NT2/D1 (cell line): ENCODE measurements around the gene SIK3.

ENCODE experiments used
- YY1 ChIP-seq: IDR thresholded peaks from 2 replicates; pipeline ENCODE4 v1.6.1; 2011; ENCODE audit not compliant: insufficient read length, insufficient read depth
- ZNF274 ChIP-seq: IDR thresholded peaks from 2 replicates; pipeline ENCODE4 v1.6.1; 2011; ENCODE audit warnings: mild to moderate bottlenecking, low read depth, low read length

GRCh38 chr11:117092951-117093590 is 5.2 kb downstream of the SIK3 start:
- no peak for TF ChIP-seq ZNF274
- no peak for TF ChIP-seq YY1
